Inflammatory macrophage treated with lipopolysaccharide for 1 hour (primary cell): Measurements from ENCODE around the gene CPSF3.

Source experiments
- DNase-seq, 2 donors: peaks; one replicate each; pipeline ENCODE4 v3.0.0-alpha.2; 2020 to 2022

CPSF3 gene

DNA sequence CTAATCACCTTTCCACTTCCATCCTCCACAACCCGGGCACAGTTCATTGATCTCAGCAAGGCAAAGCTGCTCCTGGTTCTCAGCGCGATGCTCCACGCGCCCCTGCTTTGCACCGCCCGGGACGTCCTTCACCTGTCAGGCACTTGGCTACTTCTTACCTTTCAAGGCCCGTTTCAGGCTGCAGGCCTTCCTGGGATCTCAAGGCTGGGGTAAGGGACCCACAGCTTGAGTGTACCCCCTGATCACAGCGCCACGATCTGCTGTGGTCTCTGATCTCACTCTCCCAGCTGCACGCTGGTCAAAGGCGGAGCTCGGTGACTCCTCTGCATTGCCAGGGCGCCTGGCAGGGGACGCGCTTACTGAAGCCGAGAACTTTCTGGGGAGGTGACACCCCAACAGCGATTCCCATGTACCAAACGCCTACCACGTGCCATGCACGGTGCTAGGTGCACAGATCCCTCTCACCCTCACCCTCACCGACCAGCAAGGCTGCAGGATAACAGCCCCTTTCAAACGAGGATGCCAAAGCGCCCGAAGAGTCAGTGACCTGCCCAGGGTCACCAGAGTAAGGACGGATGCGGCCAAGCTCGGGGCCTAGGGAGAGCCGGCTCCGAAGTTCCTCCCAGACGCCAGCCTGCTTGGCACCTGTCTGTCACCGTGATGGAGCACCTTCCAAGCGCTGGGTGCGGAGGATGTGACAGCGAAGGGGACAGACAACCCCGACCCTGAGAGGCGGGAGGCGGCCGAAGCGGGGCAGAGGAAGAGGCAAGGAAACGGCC, 944 bp upstream of the CPSF3 start:
- peak; percentile 27 to 61 for DNase-seq

DNA sequence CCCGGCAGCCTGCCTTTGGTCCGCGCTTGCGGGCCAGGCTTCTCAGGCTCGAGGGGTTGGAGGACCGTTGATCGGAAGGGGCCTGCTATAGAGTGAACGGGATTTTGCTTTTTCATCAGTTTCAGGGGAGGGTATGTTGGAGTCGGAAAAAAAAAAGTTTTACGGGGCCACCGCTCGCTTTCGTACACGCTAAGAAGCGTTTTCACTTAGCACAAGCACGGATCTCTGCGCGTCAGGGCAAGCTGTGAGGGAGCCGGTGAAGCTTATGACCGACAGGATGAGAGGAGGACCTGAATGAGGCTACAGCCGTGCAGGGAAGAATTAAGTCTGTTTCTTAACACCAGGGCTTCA, 443 bp downstream of the CPSF3 start:
- DNase-seq = peak in 1 of 2 donors; percentile 19

DNA sequence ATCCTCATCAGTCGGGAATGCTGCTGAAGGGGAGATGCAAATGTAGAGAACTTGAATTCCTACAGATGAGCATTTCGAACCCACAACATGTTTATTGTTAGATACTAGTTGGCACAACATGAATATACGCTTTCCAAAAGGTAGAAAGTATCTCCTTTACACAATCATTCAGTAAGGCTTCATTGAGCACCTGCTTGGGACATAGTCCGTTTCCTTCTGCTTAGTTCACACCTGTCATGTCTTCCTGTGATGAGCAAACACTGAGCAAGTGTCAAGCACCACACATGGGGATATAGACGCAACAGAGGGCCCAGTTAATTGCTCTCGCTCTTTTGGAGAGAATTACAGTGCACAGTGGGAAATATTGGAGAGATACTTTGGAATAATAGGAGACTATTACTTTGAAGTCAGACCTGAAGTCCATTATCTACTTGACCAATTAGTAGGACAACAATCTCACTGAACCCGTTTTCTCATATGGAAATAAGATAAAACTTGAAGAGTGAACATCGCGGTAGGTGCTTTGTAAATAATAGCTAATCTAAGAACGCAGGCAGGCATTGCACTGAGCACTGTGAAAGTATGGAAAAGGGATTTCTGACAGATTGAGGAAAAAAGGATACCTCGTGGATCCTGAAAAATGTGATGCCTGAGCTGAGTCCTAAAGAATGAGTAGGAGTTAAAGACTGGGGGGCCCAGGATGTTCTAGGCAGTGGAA, 1.2 kb downstream of the CPSF3 start:
- no peak for DNase-seq

DNA sequence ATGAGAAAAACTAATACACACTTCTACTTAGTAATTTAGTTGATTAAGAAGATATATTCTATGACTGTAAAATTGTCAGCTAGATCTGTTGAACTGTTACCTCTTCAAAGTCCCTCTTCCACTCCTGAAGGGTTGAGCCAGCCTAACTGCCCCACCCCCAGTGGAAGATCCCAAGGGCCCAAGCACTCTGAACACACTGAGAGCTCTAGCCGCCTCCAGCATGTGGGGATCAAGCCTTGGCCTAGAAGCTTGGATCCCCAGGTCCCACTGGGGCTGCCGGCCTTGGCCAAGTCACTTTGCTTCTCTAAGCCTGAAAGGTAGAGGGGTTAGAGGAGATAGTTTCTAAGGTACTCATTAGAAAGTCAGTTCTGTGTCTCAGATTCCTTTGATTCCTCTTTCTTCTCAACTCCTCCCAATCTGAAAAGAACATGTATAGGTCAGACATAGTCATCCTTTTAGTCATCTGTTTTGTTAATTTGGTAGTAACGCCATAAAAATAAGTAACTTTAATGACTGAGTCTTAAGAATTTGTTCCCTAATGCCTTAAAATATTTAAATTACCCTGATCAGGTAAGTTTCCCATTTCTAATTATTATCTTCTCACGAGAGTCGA, 5.6 kb downstream of the CPSF3 start:
- DNase-seq = no peak

- no peak for DNase-seq
These were observed 7.2 kb downstream of the CPSF3 start for GRCh38 chr2:9430316-9431293.

GRCh38 chr2:9434489-9434888, 11.0 kb downstream of the CPSF3 start:
- no peak for DNase-seq

GRCh38 chr2:9439536-9439935, 16.1 kb downstream of the CPSF3 start:
- DNase-seq = no peak

DNA sequence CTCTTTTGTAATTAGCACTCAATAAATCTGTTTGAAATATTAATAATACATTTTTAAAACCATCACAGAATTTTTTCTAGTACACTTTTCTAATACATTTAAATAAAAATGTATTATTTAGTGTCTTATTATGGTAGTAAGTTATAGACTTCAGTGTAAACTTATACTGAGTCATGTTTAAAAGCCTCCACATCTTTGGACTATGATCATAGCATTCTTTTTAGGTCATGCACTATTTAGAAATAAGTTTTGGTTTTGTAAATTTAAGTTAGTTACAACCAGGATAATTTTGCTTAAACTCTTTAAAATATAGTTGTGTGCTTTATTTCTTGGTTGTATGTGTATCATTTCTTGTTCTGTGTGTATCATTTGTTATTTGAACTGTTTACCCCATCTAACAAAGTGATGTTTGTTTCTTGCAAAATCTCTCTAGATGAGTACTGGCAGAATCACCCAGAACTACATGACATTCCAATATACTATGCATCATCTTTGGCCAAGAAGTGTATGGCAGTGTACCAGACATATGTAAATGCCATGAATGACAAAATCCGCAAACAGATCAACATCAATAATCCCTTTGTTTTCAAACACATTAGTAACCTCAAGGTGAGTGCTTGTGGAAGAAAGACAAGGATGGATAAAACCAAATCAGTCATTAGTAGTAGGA, 16.7 kb downstream of the CPSF3 start:
- DNase-seq = no peak

- no peak for DNase-seq
These were observed 18.1 kb downstream of the CPSF3 start for GRCh38 chr2:9441556-9441955.

- no peak for DNase-seq
These were observed 20.1 kb downstream of the CPSF3 start for GRCh38 chr2:9443526-9443925.

GRCh38 chr2:9445089-9445488, 21.6 kb downstream of the CPSF3 start:
- no peak for DNase-seq

- DNase-seq = no peak
These were observed 27.8 kb downstream of the CPSF3 start for GRCh38 chr2:9451231-9451630.

DNA sequence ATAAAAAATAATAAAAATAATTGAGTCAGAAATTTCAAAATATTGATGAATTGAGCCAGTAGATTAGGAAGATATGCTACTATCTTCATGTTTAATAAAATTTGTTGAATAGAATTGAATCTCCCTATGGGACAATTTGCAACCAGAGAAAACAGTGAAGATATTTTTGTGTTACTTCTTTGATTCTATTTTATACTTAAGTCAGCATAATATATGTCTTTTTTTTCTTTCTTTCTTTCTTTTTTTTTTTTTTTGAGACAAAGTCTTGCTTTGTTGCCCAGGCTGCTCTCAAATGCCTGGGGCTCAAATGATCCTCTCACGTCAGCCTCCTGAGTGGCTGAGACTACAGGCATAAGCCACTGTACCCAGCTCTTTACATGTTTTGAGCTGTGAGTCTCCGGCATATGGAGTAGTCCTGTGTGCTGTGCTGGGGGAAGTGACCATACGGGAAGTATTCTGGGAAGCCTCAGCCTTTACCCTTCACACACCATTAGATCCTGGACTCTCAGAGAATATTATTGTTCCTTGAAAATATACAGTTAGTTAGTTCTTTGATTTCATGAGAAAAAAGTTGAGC, 37.1 kb downstream of the CPSF3 start:
- no peak for DNase-seq

- DNase-seq = no peak
These were observed 37.6 kb downstream of the CPSF3 start for GRCh38 chr2:9461079-9461478.

DNA sequence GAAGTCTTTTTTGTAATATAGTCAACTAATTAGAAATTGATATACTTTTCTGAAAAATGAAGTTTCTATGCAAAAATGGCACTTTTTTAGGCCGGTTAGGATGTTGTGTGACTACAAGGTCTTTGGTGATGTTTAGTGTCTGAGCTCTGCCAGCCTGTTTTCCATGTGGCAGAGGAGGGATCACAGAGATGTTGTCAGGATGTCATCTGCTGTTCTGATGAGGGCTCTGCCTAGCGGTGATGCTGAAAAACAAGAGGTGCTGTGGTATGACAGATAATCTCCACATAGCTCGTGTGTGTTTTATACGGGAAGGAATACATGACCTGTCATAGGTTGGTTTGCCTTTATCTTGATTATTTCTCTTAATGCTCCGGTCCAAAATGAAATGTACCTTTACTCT, 38.9 kb downstream of the CPSF3 start:
- DNase-seq = no peak

GRCh38 chr2:9462886-9463697, 39.6 kb downstream of the CPSF3 start:
- DNase-seq = no peak

DNA sequence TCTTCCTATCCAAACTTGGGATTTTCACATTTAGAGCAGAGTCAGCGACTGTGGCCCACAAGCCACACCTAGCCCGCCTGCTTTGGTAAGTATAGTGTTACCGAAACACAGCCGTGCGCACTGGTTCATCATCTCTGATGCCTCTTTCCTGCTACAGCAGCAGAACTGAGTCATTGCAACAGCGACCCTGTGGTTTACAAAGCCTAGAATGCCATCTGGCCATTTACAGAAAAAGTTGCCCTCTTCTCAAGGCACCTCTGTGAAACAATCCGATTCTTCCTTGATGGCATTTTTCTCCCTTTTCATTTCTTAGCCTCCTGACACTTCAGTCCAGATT, 40.2 kb downstream of the CPSF3 start:
- DNase-seq = peak; percentile 16 to 28

GRCh38 chr2:9465170-9465569, 41.7 kb downstream of the CPSF3 start:
- no peak for DNase-seq

- no peak for DNase-seq
These were observed 42.8 kb downstream of the CPSF3 start for GRCh38 chr2:9466147-9466683.

DNA sequence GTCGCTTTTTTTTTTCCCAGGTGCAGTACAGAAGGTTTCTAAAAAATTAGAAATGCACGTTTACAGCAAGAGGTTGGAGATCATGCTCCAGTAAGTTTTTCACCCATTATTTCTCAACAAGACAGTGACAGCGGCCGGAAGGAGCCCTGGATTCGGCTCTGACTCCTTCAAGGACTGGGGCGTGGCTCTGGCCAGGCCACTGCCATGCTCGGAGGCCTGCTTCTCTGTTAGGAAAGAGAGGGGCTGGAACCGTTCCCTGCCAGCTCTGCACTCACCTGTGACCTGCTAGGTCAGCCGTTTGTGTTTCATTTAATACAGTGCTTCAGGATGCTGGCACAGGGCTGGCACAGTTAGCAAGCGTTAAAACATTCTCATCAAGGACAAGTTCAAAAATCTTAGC, 44.2 kb downstream of the CPSF3 start:
- DNase-seq = no peak

GRCh38 chr2:9471206-9471605, 47.8 kb downstream of the CPSF3 start:
- DNase-seq = no peak
